Heart left ventricle (tissue), 13 donors: Measurements from ENCODE around the gene RTL10.

Experiments used
- POLR2A ChIP-seq, 2 donors: fragments of 450-650 bp; IDR thresholded peaks; one replicate each; pipeline ENCODE4 v1.6.1; 2017; ENCODE audit warnings: antibody characterized with exemption in 2 of 2, mild to moderate bottlenecking in 2 of 2, moderate library complexity in 2 of 2
- TF ChIP-seq, protein P1 (sequence below), 12 donors: fragments of 200-600 bp; sonication (generic) in 4 of 12; IDR thresholded peaks; one replicate each; pipeline versions ENCODE4 v1.5.0 to v1.8.0; 2018 to 2022; ENCODE audit warnings: antibody characterized with exemption in 12 of 12, mild to moderate bottlenecking in 5 of 12
- donor health status: ischemic (EF 13 %, LVEDD 7.1; RV severe dilation, severe dysfunction).
- donor health status: DM: no; HTN: yes; CAD: no.
- donor health status: DM: no; HTN: no; CAD: no.
- donor health status: ischemic (EF 25% LVEDD 6.9; RV normal size, moderate dysfunction).
- donor health status: ischemic (EF 25% LVEDD 5.7; RV mildly dilated, moderate dysfunction).
- donor health status: ischemic (EF 35%, LVEDD 5.7; RV mildly dilated, moderate dysfunction).
- donor health status: nonischemic (EF 11% LVEDD 7.7; RV severe dilation, severe dysfunction).
- donor health status: DM: yes; HTN: yes; CAD: no.
- donor health status: PGD.
- donor health status: ischemic (EF 29% LVEDD 5.4; RV normal size, mild dysfunction).
- donor health status: nonischemic (EF 23%, LVEDD 6.1; RV moderate dilation, normal function).

- TF ChIP-seq, protein P1, sequence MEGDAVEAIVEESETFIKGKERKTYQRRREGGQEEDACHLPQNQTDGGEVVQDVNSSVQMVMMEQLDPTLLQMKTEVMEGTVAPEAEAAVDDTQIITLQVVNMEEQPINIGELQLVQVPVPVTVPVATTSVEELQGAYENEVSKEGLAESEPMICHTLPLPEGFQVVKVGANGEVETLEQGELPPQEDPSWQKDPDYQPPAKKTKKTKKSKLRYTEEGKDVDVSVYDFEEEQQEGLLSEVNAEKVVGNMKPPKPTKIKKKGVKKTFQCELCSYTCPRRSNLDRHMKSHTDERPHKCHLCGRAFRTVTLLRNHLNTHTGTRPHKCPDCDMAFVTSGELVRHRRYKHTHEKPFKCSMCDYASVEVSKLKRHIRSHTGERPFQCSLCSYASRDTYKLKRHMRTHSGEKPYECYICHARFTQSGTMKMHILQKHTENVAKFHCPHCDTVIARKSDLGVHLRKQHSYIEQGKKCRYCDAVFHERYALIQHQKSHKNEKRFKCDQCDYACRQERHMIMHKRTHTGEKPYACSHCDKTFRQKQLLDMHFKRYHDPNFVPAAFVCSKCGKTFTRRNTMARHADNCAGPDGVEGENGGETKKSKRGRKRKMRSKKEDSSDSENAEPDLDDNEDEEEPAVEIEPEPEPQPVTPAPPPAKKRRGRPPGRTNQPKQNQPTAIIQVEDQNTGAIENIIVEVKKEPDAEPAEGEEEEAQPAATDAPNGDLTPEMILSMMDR (IDR thresholded peaks at IDR 0.05), result no peak
- TF ChIP-seq POLR2A (IDR thresholded peaks at IDR 0.05), result no peak
These were observed 42.6 kb downstream of the RTL10 start for GRCh38 chr22:19811811-19812771.
